ENCODE data around the gene CLEC19A. TPM values are rescaled to one million over a fixed set of nuclear protein-coding genes. Genes with fewer than 3 reads are reported as not detected.

The CLEC19A gene
- total RNA-seq, 1 donor from 2014 or later, result 1.9 TPM

GRCh38 chr16:19328364-19328763 is 42.8 kb downstream of the CLEC19A start:
- TF ChIP-seq EZH2 (IDR thresholded peaks at IDR 0.05), result no peak
- peaks cover 8% of the 10 kb centered on the region for H3K4me1 ChIP-seq
- no peaks in the 10 kb centered on the region for H3K79me2 ChIP-seq (ENCODE audit: low read depth)
- Mint-ChIP-seq H3K9me3 (peaks cover 5% of the 10 kb centered on the region), H3K4me3 (no peak overlapping the region), H3K27me3 (ENCODE audit: insufficient read depth, low read depth) (peaks cover 5% of the 10 kb centered on the region), H3K36me3 (peaks cover 3% of the 10 kb centered on the region), H3K4me1 (peaks cover 9% of the 10 kb centered on the region), H3K27ac (no peak overlapping the region)
- no peak for DNase-seq (ENCODE audit: low spot score)
- no peaks in the 10 kb centered on the region for H3K9me3 ChIP-seq (ENCODE audit: low read depth)
- H3K9ac ChIP-seq, result no peak overlapping the region
- no peaks in the 10 kb centered on the region for H4K20me1 ChIP-seq (ENCODE audit: low read depth)
- H3K4me3 ChIP-seq, result no peak overlapping the region
- H3K4me2 ChIP-seq, result no peak overlapping the region
- peaks cover 2% of the 10 kb centered on the region for H3F3A ChIP-seq (ENCODE audit: low read depth)
- no peak overlapping the region for H2AFZ ChIP-seq (replicated peaks)
- H3K36me3 ChIP-seq, result no peaks in the 10 kb centered on the region
- H3K27ac ChIP-seq, result no peak overlapping the region
- no peaks in the 10 kb centered on the region for H3K27me3 ChIP-seq

GRCh38 chr16:19329932-19330331 is 44.4 kb downstream of the CLEC19A start:
- H3K4me3 Mint-ChIP-seq, result no peak overlapping the region

GRCh38 chr16:19330841-19331397 is 45.4 kb downstream of the CLEC19A start:
- peak overlapping the region; percentile 30 for H3K27ac Mint-ChIP-seq
- no peak for DNase-seq (ENCODE audit: low spot score)

More at GRCh38 chr16:19329932-19330331, 44.4 kb downstream of the CLEC19A start:
- Histone ChIP-seq H3K36me3 (no peaks in the 10 kb centered on the region), H3F3A (ENCODE audit: low read depth) (peaks cover 2% of the 10 kb centered on the region), H3K4me2 (no peak overlapping the region), H3K4me3 (no peak overlapping the region), H3K27ac (no peak overlapping the region), H4K20me1 (ENCODE audit: low read depth) (no peaks in the 10 kb centered on the region), H3K27me3 (no peaks in the 10 kb centered on the region), H2AFZ (replicated peaks) (no peak overlapping the region), H3K9me3 (ENCODE audit: low read depth) (no peaks in the 10 kb centered on the region), H3K9ac (no peak overlapping the region), H3K4me1 (peaks cover 5% of the 10 kb centered on the region), H3K79me2 (ENCODE audit: low read depth) (no peaks in the 10 kb centered on the region)
- no peak for TF ChIP-seq CTCF (IDR thresholded peaks at IDR 0.05)
- no peak for TF ChIP-seq EZH2phosphoT487 (IDR thresholded peaks at IDR 0.05)
- TF ChIP-seq EZH2 (IDR thresholded peaks at IDR 0.05), result no peak
- H3K9me3 Mint-ChIP-seq, result peaks cover 5% of the 10 kb centered on the region
- no peak overlapping the region for H3K27ac Mint-ChIP-seq
- H3K36me3 Mint-ChIP-seq, result peaks cover 3% of the 10 kb centered on the region
- H3K4me1 Mint-ChIP-seq, result peaks cover 9% of the 10 kb centered on the region
- no peak for DNase-seq (ENCODE audit: low spot score)
- H3K27me3 Mint-ChIP-seq (ENCODE audit: insufficient read depth, low read depth), result peaks cover 5% of the 10 kb centered on the region

More at GRCh38 chr16:19330841-19331397, 45.4 kb downstream of the CLEC19A start:
- Histone ChIP-seq H3K79me2 (ENCODE audit: low read depth) (no peaks in the 10 kb centered on the region), H3K4me3 (no peak overlapping the region), H3F3A (ENCODE audit: low read depth) (peaks cover 2% of the 10 kb centered on the region), H3K4me1 (peaks cover 5% of the 10 kb centered on the region), H3K27me3 (no peaks in the 10 kb centered on the region), H4K20me1 (ENCODE audit: low read depth) (no peaks in the 10 kb centered on the region), H2AFZ (replicated peaks) (no peak overlapping the region), H3K27ac (no peak overlapping the region), H3K9me3 (ENCODE audit: low read depth) (no peaks in the 10 kb centered on the region), H3K36me3 (no peaks in the 10 kb centered on the region), H3K4me2 (no peak overlapping the region), H3K9ac (no peak overlapping the region)
- H3K36me3 Mint-ChIP-seq, result peaks cover 3% of the 10 kb centered on the region
- peaks cover 9% of the 10 kb centered on the region for H3K4me1 Mint-ChIP-seq
- TF ChIP-seq CTCF (IDR thresholded peaks at IDR 0.05) (no peak), EZH2phosphoT487 (IDR thresholded peaks at IDR 0.05) (no peak), EZH2 (IDR thresholded peaks at IDR 0.05) (no peak)
- H3K9me3 Mint-ChIP-seq, result peaks cover 5% of the 10 kb centered on the region
- H3K4me3 Mint-ChIP-seq, result no peak overlapping the region
- H3K27me3 Mint-ChIP-seq (ENCODE audit: insufficient read depth, low read depth), result peaks cover 5% of the 10 kb centered on the region
